HFF-Myc (cell line): ENCODE measurements around the gene ATIC.

Source experiments
- DNase-seq: peaks from one replicate; pipeline ENCODE4 v3.0.0-alpha.2; 2011; ENCODE audit warnings: low read depth; ENCODE audit errors: extremely low read depth
- H3K4me3 ChIP-seq: replicated peaks from 2 replicates; pipeline ENCODE4 v1.5.1; 2011; ENCODE audit warnings: low read depth, mild to moderate bottlenecking, control low read depth, low read length
- CTCF ChIP-seq: IDR thresholded peaks from 2 replicates; pipeline ENCODE4 v1.5.1; 2012; ENCODE audit warnings: mild to moderate bottlenecking, low read depth, low read length, control low read depth; ENCODE audit errors: missing control alignments

The ATIC gene

GRCh38 chr2:215395687-215396460 lies 84.0 kb downstream of the ATIC start:
- DNase-seq, result no peak
- H3K4me3 ChIP-seq, result no peak overlapping the region
- no peak for TF ChIP-seq CTCF

- TF ChIP-seq CTCF, result no peak
- peak; percentile 25 for DNase-seq
- H3K4me3 ChIP-seq, result no peak overlapping the region
These were observed 84.9 kb downstream of the ATIC start for GRCh38 chr2:215396595-215397313.

- no peak overlapping the region for H3K4me3 ChIP-seq
- no peak for DNase-seq
- TF ChIP-seq CTCF, result no peak
These were observed 85.9 kb downstream of the ATIC start for GRCh38 chr2:215397632-215398341.

DNA sequence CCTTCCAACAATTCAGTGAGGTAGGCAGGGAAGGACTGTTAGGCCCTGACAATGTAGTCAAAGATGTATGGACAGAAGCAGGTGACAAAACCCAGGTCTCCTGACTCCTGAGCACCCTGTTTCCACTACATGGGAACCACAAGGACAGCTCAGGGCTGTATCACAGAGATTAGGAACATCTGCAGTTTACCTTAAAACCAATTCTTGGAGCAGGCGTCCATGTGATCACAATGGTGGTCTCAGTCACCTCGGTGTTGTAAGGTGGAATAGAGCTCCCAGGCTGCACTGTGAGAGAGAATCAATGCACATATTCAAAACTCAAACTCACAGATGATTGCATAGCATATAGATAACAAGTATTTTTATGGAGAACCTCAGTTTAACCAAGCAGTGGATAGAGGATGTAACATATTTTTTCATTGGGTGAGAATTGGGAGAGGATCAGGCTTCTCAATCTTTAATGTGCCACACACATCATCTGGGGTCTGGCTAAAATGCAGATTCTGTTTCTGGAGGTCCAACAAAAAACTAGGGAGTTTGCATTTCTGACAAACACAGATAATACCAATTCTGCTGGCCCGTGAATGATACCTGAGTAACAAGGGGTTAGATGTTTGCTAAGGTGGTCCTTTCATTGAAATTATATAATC lies 87.3 kb downstream of the ATIC start:
- no peak for TF ChIP-seq CTCF
- H3K4me3 ChIP-seq, result no peak overlapping the region
- no peak for DNase-seq
